ENCODE measurements around the gene GMIP. TPM values are rescaled to one million over a fixed set of nuclear protein-coding genes. Genes with fewer than 3 reads are reported as not detected.

The GMIP gene
- total and polyA plus RNA-seq, 2 of the 13 experiments (the other 11 are each of a cell fraction or from before 2014, with no cell fraction given): 1.5 to 1.8 TPM

DNA sequence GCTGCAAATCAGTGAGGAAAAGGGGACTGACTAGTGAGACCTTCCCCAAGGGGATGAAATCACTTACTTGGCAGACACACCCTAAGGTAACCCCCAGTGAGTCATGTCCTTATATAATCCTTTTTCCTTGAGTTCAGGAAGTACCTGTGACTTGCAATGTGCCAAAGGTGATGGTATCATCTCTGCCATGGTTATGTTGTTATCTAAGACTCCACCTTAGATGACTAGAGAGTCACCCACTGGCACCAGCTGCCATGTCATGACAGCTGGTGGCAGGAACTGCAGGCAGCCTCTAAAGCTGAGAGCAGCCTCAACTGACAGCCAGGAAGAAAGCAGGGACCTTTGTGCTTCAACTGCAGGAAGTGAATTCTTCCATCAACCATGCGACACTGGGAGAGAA is 37.4 kb downstream of the GMIP start:
- no peak for DNase-seq (ENCODE audit: low spot score)
- Histone ChIP-seq H3K4me3 (replicated peaks in 1 of 3; ENCODE audit: insufficient read depth in 1 of 3, low read depth in 2 of 3, low read length in 3 of 3) (no peak overlapping the region), H2AFZ (ENCODE audit: low read length) (no peak overlapping the region), H4K20me1 (ENCODE audit: insufficient read depth, low read length) (no peaks in the 10 kb centered on the region), H3K27ac (ENCODE audit: extremely low read length, insufficient read depth, low read length) (no peak overlapping the region), H3K79me2 (ENCODE audit: insufficient read depth, low read length) (no peaks in the 10 kb centered on the region), H3K9ac (ENCODE audit: insufficient read depth, low read depth, low read length) (no peak overlapping the region), H3K4me1 (ENCODE audit: insufficient read depth, low read length) (peaks cover 6% of the 10 kb centered on the region), H3K27me3 (ENCODE audit: control insufficient read depth in 1 of 2, insufficient read depth in 2 of 2, low read length in 2 of 2) (peaks cover 0 to 4% of the 10 kb centered on the region in 2 experiments; a peak in 1 of 5 replicates), H3K4me2 (ENCODE audit: low read depth, low read length) (no peak overlapping the region), H3K36me3 (replicated peaks in 1 of 2; ENCODE audit: control insufficient read depth in 1 of 2, insufficient read depth in 2 of 2, low read length in 2 of 2) (no peaks in the 10 kb centered on the region), H3K9me3 (ENCODE audit: low read length) (no peaks in the 10 kb centered on the region)
- CTCF ChIA-PET (ENCODE audit: low intra/inter-chr PET ratio, low total read pairs): no interaction called here
- no TSS peak for BruUV-seq (replicated peaks)
- in situ Hi-C loops (cut with HindIII; ENCODE audit: extremely low pct_ligation_motif_present, low pct_unique_long_range_greater_than_20kb): no loop called here
- peak; percentile 30; the same call in 2 of the 3 replicates for ATAC-seq
- intact Hi-C loops (cut with micrococcal nuclease; ENCODE audit: unreplicated experiment): no loop called here
- no peak for FAIRE-seq
- no peak for TF ChIP-seq ZNF747 (CRISPR knock-in tag; IDR thresholded peaks at IDR 0.05; ENCODE audit: borderline replicate concordance)
- no peak for TF ChIP-seq HOXD1 (CRISPR knock-in tag; IDR thresholded peaks at IDR 0.05)
- TF ChIP-seq, protein P1, sequence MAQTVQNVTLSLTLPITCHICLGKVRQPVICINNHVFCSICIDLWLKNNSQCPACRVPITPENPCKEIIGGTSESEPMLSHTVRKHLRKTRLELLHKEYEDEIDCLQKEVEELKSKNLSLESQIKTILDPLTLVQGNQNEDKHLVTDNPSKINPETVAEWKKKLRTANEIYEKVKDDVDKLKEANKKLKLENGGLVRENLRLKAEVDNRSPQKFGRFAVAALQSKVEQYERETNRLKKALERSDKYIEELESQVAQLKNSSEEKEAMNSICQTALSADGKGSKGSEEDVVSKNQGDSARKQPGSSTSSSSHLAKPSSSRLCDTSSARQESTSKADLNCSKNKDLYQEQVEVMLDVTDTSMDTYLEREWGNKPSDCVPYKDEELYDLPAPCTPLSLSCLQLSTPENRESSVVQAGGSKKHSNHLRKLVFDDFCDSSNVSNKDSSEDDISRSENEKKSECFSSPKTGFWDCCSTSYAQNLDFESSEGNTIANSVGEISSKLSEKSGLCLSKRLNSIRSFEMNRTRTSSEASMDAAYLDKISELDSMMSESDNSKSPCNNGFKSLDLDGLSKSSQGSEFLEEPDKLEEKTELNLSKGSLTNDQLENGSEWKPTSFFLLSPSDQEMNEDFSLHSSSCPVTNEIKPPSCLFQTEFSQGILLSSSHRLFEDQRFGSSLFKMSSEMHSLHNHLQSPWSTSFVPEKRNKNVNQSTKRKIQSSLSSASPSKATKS (CRISPR knock-in tag; IDR thresholded peaks at IDR 0.05): no peak
- TF ChIP-seq TCF7 (IDR thresholded peaks at IDR 0.05; ENCODE audit: low read depth): no peak
- TF ChIP-seq, protein P2, sequence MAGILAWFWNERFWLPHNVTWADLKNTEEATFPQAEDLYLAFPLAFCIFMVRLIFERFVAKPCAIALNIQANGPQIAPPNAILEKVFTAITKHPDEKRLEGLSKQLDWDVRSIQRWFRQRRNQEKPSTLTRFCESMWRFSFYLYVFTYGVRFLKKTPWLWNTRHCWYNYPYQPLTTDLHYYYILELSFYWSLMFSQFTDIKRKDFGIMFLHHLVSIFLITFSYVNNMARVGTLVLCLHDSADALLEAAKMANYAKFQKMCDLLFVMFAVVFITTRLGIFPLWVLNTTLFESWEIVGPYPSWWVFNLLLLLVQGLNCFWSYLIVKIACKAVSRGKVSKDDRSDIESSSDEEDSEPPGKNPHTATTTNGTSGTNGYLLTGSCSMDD (CRISPR knock-in tag; IDR thresholded peaks at IDR 0.05): no peak
- TF ChIP-seq, protein P3, sequence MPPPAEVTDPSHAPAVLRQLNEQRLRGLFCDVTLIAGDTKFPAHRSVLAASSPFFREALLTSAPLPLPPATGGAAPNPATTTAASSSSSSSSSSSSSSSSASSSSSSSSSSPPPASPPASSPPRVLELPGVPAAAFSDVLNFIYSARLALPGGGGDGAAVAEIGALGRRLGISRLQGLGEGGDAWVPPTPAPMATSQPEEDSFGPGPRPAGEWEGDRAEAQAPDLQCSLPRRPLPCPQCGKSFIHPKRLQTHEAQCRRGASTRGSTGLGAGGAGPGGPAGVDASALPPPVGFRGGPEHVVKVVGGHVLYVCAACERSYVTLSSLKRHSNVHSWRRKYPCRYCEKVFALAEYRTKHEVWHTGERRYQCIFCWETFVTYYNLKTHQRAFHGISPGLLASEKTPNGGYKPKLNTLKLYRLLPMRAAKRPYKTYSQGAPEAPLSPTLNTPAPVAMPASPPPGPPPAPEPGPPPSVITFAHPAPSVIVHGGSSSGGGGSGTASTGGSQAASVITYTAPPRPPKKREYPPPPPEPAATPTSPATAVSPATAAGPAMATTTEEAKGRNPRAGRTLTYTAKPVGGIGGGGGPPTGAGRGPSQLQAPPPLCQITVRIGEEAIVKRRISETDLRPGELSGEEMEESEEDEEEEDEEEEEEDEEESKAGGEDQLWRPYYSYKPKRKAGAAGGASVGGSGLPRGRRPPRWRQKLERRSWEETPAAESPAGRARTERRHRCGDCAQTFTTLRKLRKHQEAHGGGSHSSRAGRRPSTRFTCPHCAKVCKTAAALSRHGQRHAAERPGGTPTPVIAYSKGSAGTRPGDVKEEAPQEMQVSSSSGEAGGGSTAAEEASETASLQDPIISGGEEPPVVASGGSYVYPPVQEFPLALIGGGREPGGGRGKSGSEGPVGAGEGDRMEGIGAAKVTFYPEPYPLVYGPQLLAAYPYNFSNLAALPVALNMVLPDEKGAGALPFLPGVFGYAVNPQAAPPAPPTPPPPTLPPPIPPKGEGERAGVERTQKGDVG (CRISPR knock-in tag; IDR thresholded peaks at IDR 0.05; ENCODE audit: borderline replicate concordance): no peak
- no peak for TF ChIP-seq ZNF460 (CRISPR knock-in tag; IDR thresholded peaks at IDR 0.05; ENCODE audit: borderline replicate concordance)
- no peak for TF ChIP-seq ZNF670 (CRISPR knock-in tag; IDR thresholded peaks at IDR 0.05; ENCODE audit: borderline replicate concordance)
- TF ChIP-seq ZNF766 (CRISPR knock-in tag; IDR thresholded peaks at IDR 0.05; ENCODE audit: borderline replicate concordance): no peak
- TF ChIP-seq, protein P4, sequence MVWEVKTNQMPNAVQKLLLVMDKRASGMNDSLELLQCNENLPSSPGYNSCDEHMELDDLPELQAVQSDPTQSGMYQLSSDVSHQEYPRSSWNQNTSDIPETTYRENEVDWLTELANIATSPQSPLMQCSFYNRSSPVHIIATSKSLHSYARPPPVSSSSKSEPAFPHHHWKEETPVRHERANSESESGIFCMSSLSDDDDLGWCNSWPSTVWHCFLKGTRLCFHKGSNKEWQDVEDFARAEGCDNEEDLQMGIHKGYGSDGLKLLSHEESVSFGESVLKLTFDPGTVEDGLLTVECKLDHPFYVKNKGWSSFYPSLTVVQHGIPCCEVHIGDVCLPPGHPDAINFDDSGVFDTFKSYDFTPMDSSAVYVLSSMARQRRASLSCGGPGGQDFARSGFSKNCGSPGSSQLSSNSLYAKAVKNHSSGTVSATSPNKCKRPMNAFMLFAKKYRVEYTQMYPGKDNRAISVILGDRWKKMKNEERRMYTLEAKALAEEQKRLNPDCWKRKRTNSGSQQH (CRISPR knock-in tag; IDR thresholded peaks at IDR 0.05; ENCODE audit: low read depth): no peak
- TF ChIP-seq MED8 (CRISPR knock-in tag; IDR thresholded peaks at IDR 0.05; ENCODE audit: insufficient replicate concordance): no peak
- no peak for TF ChIP-seq ZNF205 (CRISPR knock-in tag; IDR thresholded peaks at IDR 0.05)
- TF ChIP-seq ZNF564 (CRISPR knock-in tag; IDR thresholded peaks at IDR 0.05): no peak
- no peak for TF ChIP-seq SKI (IDR thresholded peaks at IDR 0.05; ENCODE audit: partially characterized antibody)
- no peak for TF ChIP-seq HDAC1 (CRISPR knock-in tag; IDR thresholded peaks at IDR 0.05)
- no peak for TF ChIP-seq ZNF782 (CRISPR knock-in tag; IDR thresholded peaks at IDR 0.05; ENCODE audit: borderline replicate concordance)
- WGBS (ENCODE audit: low lambda C conversion rate): no CpG with 5 or more reads among the region's 1 CpG
- POLR2A ChIA-PET: interaction anchor here (1.0 kb wide), 1 partner anchor 34 kb away, joined by 6 read pairs; no protein-coding TSS in a partner anchor

Measured in HepG2 (cell line).